PFSK-1 (cell line): ENCODE measurements around the gene ANKS4B.

Experiments
- FOXP2 ChIP-seq: optimal IDR thresholded peaks from 2 replicates; pipeline ENCODE3; 2011; ENCODE audit warnings: borderline replicate concordance, control low read depth, inconsistent platforms; ENCODE audit not compliant: insufficient read depth; ENCODE audit errors: extremely low read length, extremely low read depth
- POLR2AphosphoS5 ChIP-seq: IDR thresholded peaks from 2 replicates; pipeline ENCODE4 v1.6.1; 2012; ENCODE audit warnings: low read depth, mild to moderate bottlenecking, control low read depth, low read length, moderate library complexity
- REST ChIP-seq, 2 experiments: IDR thresholded peaks; 2 replicates each; pipeline versions ENCODE4 v1.6.1 to v1.8.0; 2011 to 2012; ENCODE audit warnings: low read depth in 2 of 2, low read length in 2 of 2, control low read depth in 1 of 2, inconsistent platforms in 1 of 2, mild to moderate bottlenecking in 1 of 2, moderate library complexity in 1 of 2; ENCODE audit not compliant: insufficient read depth in 1 of 2
- SIN3A ChIP-seq: IDR thresholded peaks from 2 replicates; pipeline ENCODE4 v1.6.1; 2012; ENCODE audit warnings: mild to moderate bottlenecking, low read length, moderate library complexity, borderline replicate concordance; ENCODE audit not compliant: insufficient read depth
- TAF1 ChIP-seq: IDR thresholded peaks from 2 replicates; pipeline ENCODE4 v1.6.1; 2012; ENCODE audit warnings: low read length, control low read depth, borderline replicate concordance; ENCODE audit not compliant: insufficient read depth

The ANKS4B gene

GRCh38 chr16:21244518-21245215 is 11.2 kb downstream of the ANKS4B start:
- TF ChIP-seq SIN3A (no peak), REST (IDR thresholded peaks at IDR 0.05; ENCODE audit: insufficient read depth in 1 of 2, low read depth in 2 of 2, low read length in 2 of 2) (no peak), POLR2AphosphoS5 (no peak), TAF1 (no peak), FOXP2 (no peak)

DNA sequence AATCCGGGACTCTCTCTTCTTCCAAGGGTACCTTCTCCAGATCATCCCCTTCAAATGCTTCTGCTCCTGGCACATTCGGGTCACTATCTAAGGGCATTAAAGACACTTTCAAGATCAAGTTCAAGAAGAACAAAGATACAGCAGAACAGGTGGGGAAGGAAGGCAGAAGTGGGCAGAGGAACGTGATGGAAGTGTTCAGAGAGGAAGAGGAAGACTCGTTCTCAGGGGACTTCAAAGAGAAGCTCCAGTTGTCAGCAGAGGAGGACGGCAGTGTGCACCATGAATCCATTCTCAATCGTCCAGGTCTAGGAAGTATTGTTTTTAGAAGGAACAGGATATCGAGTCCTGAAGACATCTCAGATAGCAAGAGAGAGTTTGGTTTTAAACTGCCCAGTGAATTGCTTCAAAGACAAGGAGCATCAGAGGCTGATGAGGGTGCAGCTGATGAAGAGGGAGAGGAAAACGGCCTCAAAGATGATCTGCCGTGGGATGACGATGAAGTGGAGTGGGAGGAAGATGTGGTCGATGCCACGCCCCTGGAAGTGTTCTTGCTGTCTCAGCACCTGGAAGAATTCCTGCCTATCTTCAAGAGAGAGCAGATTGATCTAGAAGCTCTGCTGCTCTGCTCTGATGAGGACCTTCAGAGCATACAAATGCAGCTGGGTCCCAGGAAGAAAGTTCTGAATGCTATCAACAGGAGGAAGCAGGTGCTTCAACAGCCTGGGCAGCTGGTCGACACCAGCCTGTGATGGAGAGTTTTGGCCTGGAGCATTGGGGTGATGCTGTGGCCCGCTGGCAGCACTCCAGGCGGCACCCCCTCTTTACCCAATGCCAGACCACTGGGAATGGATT is 16.8 kb downstream of the ANKS4B start:
- TF ChIP-seq REST (IDR thresholded peaks at IDR 0.05; ENCODE audit: insufficient read depth in 1 of 2, low read depth in 2 of 2, low read length in 2 of 2), result no peak
- TF ChIP-seq POLR2AphosphoS5, result no peak
- no peak for TF ChIP-seq FOXP2
- no peak for TF ChIP-seq SIN3A
- no peak for TF ChIP-seq TAF1

GRCh38 chr16:21253470-21253869 is 20.0 kb downstream of the ANKS4B start:
- no peak for TF ChIP-seq SIN3A
- TF ChIP-seq TAF1, result no peak
- TF ChIP-seq FOXP2, result no peak
- TF ChIP-seq POLR2AphosphoS5, result no peak
- TF ChIP-seq REST (IDR thresholded peaks at IDR 0.05; ENCODE audit: insufficient read depth in 1 of 2, low read depth in 2 of 2, low read length in 2 of 2), result no peak

- TF ChIP-seq POLR2AphosphoS5, result no peak
- no peak for TF ChIP-seq TAF1
- no peak for TF ChIP-seq FOXP2
- no peak for TF ChIP-seq SIN3A
- TF ChIP-seq REST (IDR thresholded peaks at IDR 0.05; ENCODE audit: insufficient read depth in 1 of 2, low read depth in 2 of 2, low read length in 2 of 2), result no peak
Observed at GRCh38 chr16:21256636-21257035, 23.1 kb downstream of the ANKS4B start.
